ENCODE results near the gene CLEC18A. TPM values are rescaled to one million over a fixed set of nuclear protein-coding genes. Genes with fewer than 3 reads are reported as not detected.

Gene CLEC18A
- total and polyA plus RNA-seq, 2 of the 8 experiments (the other 6 are each of a cell fraction or from before 2014, with no cell fraction given) = 1.3 to 1.4 TPM

- no peak overlapping the region for H3K18ac ChIP-seq (ENCODE audit: extremely low read depth, low read length)
- WGBS, 2 experiments (ENCODE audit: extremely low coverage in 1 of 2, insufficient coverage in 1 of 2, insufficient read length in 1 of 2, insufficient replicate concordance in 2 of 2, low coverage in 1 of 2, low lambda C conversion rate in 2 of 2, missing lambda C conversion rate in 1 of 2) = 92% methylated on average over 8 of the region's 8 CpGs; no CpG with 5 or more reads in 1 of the 2 experiments
- H4K91ac ChIP-seq (replicated peaks; ENCODE audit: insufficient read length, low read length) = no peak overlapping the region
- H2BK12ac ChIP-seq (ENCODE audit: low read depth, low read length) = no peak overlapping the region
- CTCF ChIA-PET (ENCODE audit: partially characterized antibody) = interaction anchor here (0.7 to 9.6 kb wide), 4 partner anchors 15 to 128 kb away, joined by 3 to 123 read pairs (median 40); no protein-coding TSS in a partner anchor
- H2BK5ac ChIP-seq (ENCODE audit: low read depth, low read length) = no peak overlapping the region
- H2BK120ac ChIP-seq (replicated peaks; ENCODE audit: low read depth, low read length) = no peak overlapping the region
- FAIRE-seq (no peak), DNase-seq (ENCODE audit: low read depth in 1 of 2, low spot score in 2 of 2) (no peak)
- no peaks in the 10 kb centered on the region for H3K23me2 ChIP-seq (ENCODE audit: low read depth, low read length)
- no peak overlapping the region for H2BK20ac ChIP-seq (ENCODE audit: low read length)
- H3K23ac ChIP-seq (ENCODE audit: insufficient read length) = no peak overlapping the region
- no peak overlapping the region for H3K4me2 ChIP-seq (ENCODE audit: insufficient read depth in 1 of 2, low read depth in 2 of 2, low read length in 2 of 2)
- no peak overlapping the region for H4K5ac ChIP-seq (ENCODE audit: insufficient read length, low read depth, low read length)
- no peak overlapping the region for H3K14ac ChIP-seq (ENCODE audit: insufficient read length)
- POLR2A ChIA-PET (ENCODE audit: partially characterized antibody) = interaction anchor here (0.6 kb wide), 1 partner anchor 572 kb away, joined by 3 read pairs; no protein-coding TSS in a partner anchor
- H4K8ac ChIP-seq (ENCODE audit: extremely low read depth, insufficient read depth, low read length) = no peak overlapping the region
- no peaks in the 10 kb centered on the region for H4K20me1 ChIP-seq (replicated peaks in 1 of 2; ENCODE audit: control insufficient read depth in 1 of 2, insufficient read depth in 2 of 2, low read length in 2 of 2)
- no peak overlapping the region for H2AK5ac ChIP-seq (ENCODE audit: low read depth, low read length)
- no peaks in the 10 kb centered on the region for H3K27me3 ChIP-seq (replicated peaks in 1 of 4; ENCODE audit: control insufficient read depth in 3 of 4, extremely low read depth in 1 of 4, insufficient read depth in 3 of 4, low read length in 3 of 4)
- no peaks in the 10 kb centered on the region for H3K9me3 ChIP-seq (ENCODE audit: insufficient read depth in 2 of 2, low read depth in 1 of 2, low read length in 1 of 2)
- H2AFZ ChIP-seq (ENCODE audit: low read length) = no peak overlapping the region
- peaks cover 0 to 6% (median 4%) of the 10 kb centered on the region in 4 experiments; a peak in 4 of 7 replicates for H3K4me1 ChIP-seq (replicated peaks in 1 of 4; ENCODE audit: control insufficient read depth in 3 of 4, insufficient read depth in 4 of 4, low read length in 3 of 4)
- no peak overlapping the region for H3K4ac ChIP-seq (replicated peaks; ENCODE audit: insufficient read length, low read depth, low read length)
- H3K27ac ChIP-seq (ENCODE audit: low read depth, low read length) = no peak overlapping the region
- H3K9ac ChIP-seq (replicated peaks in 1 of 4; ENCODE audit: extremely low read depth in 1 of 4, low read depth in 3 of 4, low read length in 3 of 4) = no peak overlapping the region
- H3K36me3 ChIP-seq (ENCODE audit: control insufficient read depth in 2 of 4, insufficient read depth in 4 of 4, low read length in 3 of 4) = peaks cover 0 to 1% (median 0%) of the 10 kb centered on the region in 4 experiments; a peak in 1 of 8 replicates
- no peaks in the 10 kb centered on the region for H3K79me2 ChIP-seq (ENCODE audit: control insufficient read depth in 1 of 2, insufficient read depth in 2 of 2, low read length in 2 of 2)
- H3K4me3 ChIP-seq (ENCODE audit: extremely low read depth in 1 of 4, insufficient read depth in 2 of 4, low read depth in 3 of 4, low read length in 4 of 4) = no peak overlapping the region
- H3K56ac ChIP-seq (replicated peaks; ENCODE audit: insufficient read length, low read depth, low read length) = no peak overlapping the region
- no peak overlapping the region for H2BK15ac ChIP-seq (ENCODE audit: low read length)
- H3K79me1 ChIP-seq (ENCODE audit: low read depth, low read length) = no peaks in the 10 kb centered on the region; the same call in 1 of the 2 replicates
- TF ChIP-seq SAP30 (IDR thresholded peaks at IDR 0.05; ENCODE audit: insufficient read depth, insufficient replicate concordance, low read length) (no peak), EP300 (IDR thresholded peaks at IDR 0.05; ENCODE audit: borderline replicate concordance in 1 of 2, low read depth in 2 of 2, low read length in 2 of 2) (no peak), CBX8 (IDR thresholded peaks at IDR 0.05; ENCODE audit: borderline replicate concordance, low read depth, low read length) (no peak), RAD21 (IDR thresholded peaks at IDR 0.05 in 1 of 2, conservative IDR thresholded peaks at IDR 0.05 in 1 of 2; ENCODE audit: low read depth in 2 of 2, low read length in 2 of 2) (no peak), CHD2 (IDR thresholded peaks at IDR 0.05; ENCODE audit: low read length) (no peak), BRCA1 (IDR thresholded peaks at IDR 0.05; ENCODE audit: low read depth, low read length) (no peak), SIRT6 (IDR thresholded peaks at IDR 0.05; ENCODE audit: low read length) (no peak), ATF3 (IDR thresholded peaks at IDR 0.05; ENCODE audit: insufficient read depth, low read depth, low read length) (no peak), TEAD4 (IDR thresholded peaks at IDR 0.05; ENCODE audit: low read depth, low read length) (no peak), ATF2 (IDR thresholded peaks at IDR 0.05; ENCODE audit: low read length) (no peak), NANOG (IDR thresholded peaks at IDR 0.05; ENCODE audit: insufficient read depth, low read depth, low read length, poor library complexity, severe bottlenecking) (no peak)
Observed at GRCh38 chr16:69926241-69926640, 24.9 kb upstream of the CLEC18A start.

All from H1 (cell line).